ENCODE data around the gene FHDC1. TPM values are rescaled to one million over a fixed set of nuclear protein-coding genes. Genes with fewer than 3 reads are reported as not detected.

FHDC1 gene
- total and polyA plus RNA-seq, 10 of the 15 experiments (the other 5 are each of a cell fraction or from before 2014, with no cell fraction given) = 0.04 to 0.12 (median 0.06) TPM; not detected in 3

GRCh38 chr4:152996111-152996571 lies 60.0 kb downstream of the FHDC1 start (continued):
- no peak for TF ChIP-seq E2F4 (IDR thresholded peaks at IDR 0.05; ENCODE audit: low read depth, low read length)
- TF ChIP-seq RFX5 (IDR thresholded peaks at IDR 0.05; ENCODE audit: low read depth, low read length) = no peak
- TF ChIP-seq PAX8 (IDR thresholded peaks at IDR 0.05) = no peak
- TF ChIP-seq TCF3 (IDR thresholded peaks at IDR 0.05; ENCODE audit: borderline replicate concordance, insufficient read depth, low read depth, low read length) = no peak
- no peak for TF ChIP-seq STAT1 (conservative IDR thresholded peaks at IDR 0.05)
- no peak for TF ChIP-seq SP1 (IDR thresholded peaks at IDR 0.05; ENCODE audit: low read depth, low read length)
- no peak for TF ChIP-seq BHLHE40 (IDR thresholded peaks at IDR 0.05; ENCODE audit: borderline replicate concordance in 1 of 2, low read depth in 2 of 2, low read length in 1 of 2)
- TF ChIP-seq POU2F2 (IDR thresholded peaks at IDR 0.05; ENCODE audit: borderline replicate concordance, low read depth, low read length) = no peak

DNA sequence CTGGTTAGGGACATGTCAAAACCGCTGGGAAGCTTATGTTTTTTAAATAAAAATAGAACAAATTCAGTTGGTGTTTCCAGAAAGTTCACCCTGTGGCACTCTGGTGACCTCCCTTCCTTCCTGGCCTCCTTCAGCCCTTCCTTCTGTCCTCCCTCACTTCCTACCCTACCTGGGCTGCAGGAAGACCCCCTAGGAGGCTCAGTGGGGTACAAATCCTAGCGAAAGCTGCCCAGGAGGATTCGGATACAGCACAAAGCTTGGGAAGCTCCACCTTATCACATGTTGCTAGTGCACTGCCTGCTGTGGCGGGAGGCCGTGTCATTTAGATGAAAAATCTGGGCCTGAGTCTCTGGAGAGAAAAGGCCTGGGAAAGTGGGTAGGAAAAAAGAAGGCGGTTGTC lies 60.5 kb downstream of the FHDC1 start:
- FAIRE-seq (no peak), ATAC-seq (no peak), DNase-seq (ENCODE audit: low read depth, low spot score) (no peak)
- Histone ChIP-seq H3K4me1 (ENCODE audit: control insufficient read depth, insufficient read depth, low read length) (no peaks in the 10 kb centered on the region), H3K27me3 (replicated peaks in 1 of 2; ENCODE audit: control insufficient read depth in 2 of 2, insufficient read depth in 2 of 2, low read length in 1 of 2) (peaks cover 0 to 3% of the 10 kb centered on the region in 2 experiments; a peak in 1 of 4 replicates), H4K20me1 (ENCODE audit: control insufficient read depth, insufficient read depth) (no peaks in the 10 kb centered on the region), H3K4me3 (no peak overlapping the region), H3K36me3 (ENCODE audit: control insufficient read depth in 2 of 2, insufficient read depth in 2 of 2, low read length in 1 of 2) (no peaks in the 10 kb centered on the region), H3K79me2 (ENCODE audit: control insufficient read depth, insufficient read depth, low read length) (no peaks in the 10 kb centered on the region), H3K27ac (ENCODE audit: control insufficient read depth, insufficient read depth) (no peak overlapping the region), H3K9ac (ENCODE audit: control insufficient read depth, insufficient read depth, low read length) (no peak overlapping the region), H3K4me2 (ENCODE audit: control insufficient read depth, insufficient read depth) (no peak overlapping the region), H3K9me3 (replicated peaks; ENCODE audit: control insufficient read depth, insufficient read depth, low read length) (no peaks in the 10 kb centered on the region), H2AFZ (ENCODE audit: control insufficient read depth, low read depth, low read length) (no peak overlapping the region)
- POLR2A ChIA-PET = no interaction called here
- CTCF ChIA-PET = no interaction called here
- intact Hi-C loops (cut with micrococcal nuclease; ENCODE audit: unreplicated experiment) (no loop called here), in situ Hi-C loops (cut with MboI) (no loop called here)
- TF ChIP-seq HSF1 (IDR thresholded peaks at IDR 0.05; ENCODE audit: low read depth, low read length) (no peak), MAX (IDR thresholded peaks at IDR 0.05; ENCODE audit: low read depth, low read length) (no peak), CBX3 (IDR thresholded peaks at IDR 0.05; ENCODE audit: borderline replicate concordance, low read depth) (no peak)
- SMC1A ChIA-PET (ENCODE audit: uncharacterized antibody, unreplicated experiment) = interaction anchor here (0.8 to 1.4 kb wide), 2 partner anchors 9 to 61 kb away, joined by 3 to 4 read pairs; no protein-coding TSS in a partner anchor
- BruUV-seq (replicated peaks) = no TSS peak
- RAD21 ChIA-PET (ENCODE audit: unreplicated experiment) = no interaction called here
- 29% methylated on average over 6 of the region's 6 CpGs for WGBS (ENCODE audit: insufficient coverage, insufficient replicate concordance, low lambda C conversion rate, missing lambda C conversion rate)
